ENCODE results near the gene LPIN1.

GRCh38 chr2:11753886-11754699 is 7.7 kb downstream of the LPIN1 start:
- TF ChIP-seq GATA2 (IDR thresholded peaks at IDR 0.05; ENCODE audit: low read depth, low read length) (peak; percentile 87), GATA3 (IDR thresholded peaks at IDR 0.05; ENCODE audit: low read depth, low read length) (no peak)

Data from SH-SY5Y (cell line).